ENCODE measurements around the gene PIGA.

- TF ChIP-seq ZFP41 (tag by site-specific recombination; IDR thresholded peaks at IDR 0.05; ENCODE audit: borderline replicate concordance) (no peak), ZNF529 (tag by site-specific recombination; IDR thresholded peaks at IDR 0.05; ENCODE audit: insufficient replicate concordance) (no peak), ZNF274 (IDR thresholded peaks at IDR 0.05; ENCODE audit: low read length) (no peak), ZNF274 (tag by site-specific recombination; IDR thresholded peaks at IDR 0.05; ENCODE audit: borderline replicate concordance) (no peak), ZSCAN5A (tag by site-specific recombination; IDR thresholded peaks at IDR 0.05) (no peak), KLF8 (tag by site-specific recombination; IDR thresholded peaks at IDR 0.05) (no peak), ZNF239 (tag by site-specific recombination; IDR thresholded peaks at IDR 0.05) (no peak), ZBTB21 (tag by site-specific recombination; IDR thresholded peaks at IDR 0.05) (no peak), ZFP37 (tag by site-specific recombination; IDR thresholded peaks at IDR 0.05) (no peak)
- TF ChIP-seq, protein P1, sequence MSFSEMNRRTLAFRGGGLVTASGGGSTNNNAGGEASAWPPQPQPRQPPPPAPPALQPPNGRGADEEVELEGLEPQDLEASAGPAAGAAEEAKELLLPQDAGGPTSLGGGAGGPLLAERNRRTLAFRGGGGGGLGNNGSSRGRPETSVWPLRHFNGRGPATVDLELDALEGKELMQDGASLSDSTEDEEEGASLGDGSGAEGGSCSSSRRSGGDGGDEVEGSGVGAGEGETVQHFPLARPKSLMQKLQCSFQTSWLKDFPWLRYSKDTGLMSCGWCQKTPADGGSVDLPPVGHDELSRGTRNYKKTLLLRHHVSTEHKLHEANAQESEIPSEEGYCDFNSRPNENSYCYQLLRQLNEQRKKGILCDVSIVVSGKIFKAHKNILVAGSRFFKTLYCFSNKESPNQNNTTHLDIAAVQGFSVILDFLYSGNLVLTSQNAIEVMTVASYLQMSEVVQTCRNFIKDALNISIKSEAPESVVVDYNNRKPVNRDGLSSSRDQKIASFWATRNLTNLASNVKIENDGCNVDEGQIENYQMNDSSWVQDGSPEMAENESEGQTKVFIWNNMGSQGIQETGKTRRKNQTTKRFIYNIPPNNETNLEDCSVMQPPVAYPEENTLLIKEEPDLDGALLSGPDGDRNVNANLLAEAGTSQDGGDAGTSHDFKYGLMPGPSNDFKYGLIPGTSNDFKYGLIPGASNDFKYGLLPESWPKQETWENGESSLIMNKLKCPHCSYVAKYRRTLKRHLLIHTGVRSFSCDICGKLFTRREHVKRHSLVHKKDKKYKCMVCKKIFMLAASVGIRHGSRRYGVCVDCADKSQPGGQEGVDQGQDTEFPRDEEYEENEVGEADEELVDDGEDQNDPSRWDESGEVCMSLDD (tag by site-specific recombination; IDR thresholded peaks at IDR 0.05): no peak
- TF ChIP-seq, protein P2, sequence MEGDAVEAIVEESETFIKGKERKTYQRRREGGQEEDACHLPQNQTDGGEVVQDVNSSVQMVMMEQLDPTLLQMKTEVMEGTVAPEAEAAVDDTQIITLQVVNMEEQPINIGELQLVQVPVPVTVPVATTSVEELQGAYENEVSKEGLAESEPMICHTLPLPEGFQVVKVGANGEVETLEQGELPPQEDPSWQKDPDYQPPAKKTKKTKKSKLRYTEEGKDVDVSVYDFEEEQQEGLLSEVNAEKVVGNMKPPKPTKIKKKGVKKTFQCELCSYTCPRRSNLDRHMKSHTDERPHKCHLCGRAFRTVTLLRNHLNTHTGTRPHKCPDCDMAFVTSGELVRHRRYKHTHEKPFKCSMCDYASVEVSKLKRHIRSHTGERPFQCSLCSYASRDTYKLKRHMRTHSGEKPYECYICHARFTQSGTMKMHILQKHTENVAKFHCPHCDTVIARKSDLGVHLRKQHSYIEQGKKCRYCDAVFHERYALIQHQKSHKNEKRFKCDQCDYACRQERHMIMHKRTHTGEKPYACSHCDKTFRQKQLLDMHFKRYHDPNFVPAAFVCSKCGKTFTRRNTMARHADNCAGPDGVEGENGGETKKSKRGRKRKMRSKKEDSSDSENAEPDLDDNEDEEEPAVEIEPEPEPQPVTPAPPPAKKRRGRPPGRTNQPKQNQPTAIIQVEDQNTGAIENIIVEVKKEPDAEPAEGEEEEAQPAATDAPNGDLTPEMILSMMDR (tag by site-specific recombination; IDR thresholded peaks at IDR 0.05): no peak
- TF ChIP-seq, protein P3, sequence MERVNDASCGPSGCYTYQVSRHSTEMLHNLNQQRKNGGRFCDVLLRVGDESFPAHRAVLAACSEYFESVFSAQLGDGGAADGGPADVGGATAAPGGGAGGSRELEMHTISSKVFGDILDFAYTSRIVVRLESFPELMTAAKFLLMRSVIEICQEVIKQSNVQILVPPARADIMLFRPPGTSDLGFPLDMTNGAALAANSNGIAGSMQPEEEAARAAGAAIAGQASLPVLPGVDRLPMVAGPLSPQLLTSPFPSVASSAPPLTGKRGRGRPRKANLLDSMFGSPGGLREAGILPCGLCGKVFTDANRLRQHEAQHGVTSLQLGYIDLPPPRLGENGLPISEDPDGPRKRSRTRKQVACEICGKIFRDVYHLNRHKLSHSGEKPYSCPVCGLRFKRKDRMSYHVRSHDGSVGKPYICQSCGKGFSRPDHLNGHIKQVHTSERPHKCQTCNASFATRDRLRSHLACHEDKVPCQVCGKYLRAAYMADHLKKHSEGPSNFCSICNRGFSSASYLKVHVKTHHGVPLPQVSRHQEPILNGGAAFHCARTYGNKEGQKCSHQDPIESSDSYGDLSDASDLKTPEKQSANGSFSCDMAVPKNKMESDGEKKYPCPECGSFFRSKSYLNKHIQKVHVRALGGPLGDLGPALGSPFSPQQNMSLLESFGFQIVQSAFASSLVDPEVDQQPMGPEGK (tag by site-specific recombination; IDR thresholded peaks at IDR 0.05): no peak
These were observed 7.2 kb downstream of the PIGA start for GRCh38 chrX:15328131-15328530.
